SK-N-SH treated with all-trans-retinoic acid at 6 μM for 48 hours (cell line): Measurements from ENCODE around the gene KMT2D.

ENCODE experiments used
- ATAC-seq: fragments of 200-7000 bp; cut with Tn5 transposase; 3 replicates; pipeline ENCODE4 v1.9.1; 2020; ENCODE audit warnings: mild to moderate bottlenecking, moderate library complexity
- ARNTL ChIP-seq: fragments of 450-650 bp; formaldehyde crosslinking; IDR thresholded peaks from 2 replicates; pipeline ENCODE4 v1.5.0; 2020; ENCODE audit warnings: low read depth, mild to moderate bottlenecking, moderate library complexity, borderline replicate concordance
- BACH2 ChIP-seq: fragments of 250-450 bp; sonication (Bioruptor Pico); IDR thresholded peaks from 2 replicates; pipeline ENCODE4 v1.9.0; 2021; ENCODE audit warnings: mild to moderate bottlenecking, borderline replicate concordance
- CSDC2 ChIP-seq: fragments of 250-450 bp; sonication (Bioruptor Pico); IDR thresholded peaks from 2 replicates; pipeline ENCODE4 v1.5.0; 2020; ENCODE audit warnings: mild to moderate bottlenecking, moderate library complexity
- ESRRG ChIP-seq: fragments of 250-450 bp; sonication (Bioruptor Pico); IDR thresholded peaks from 2 replicates; pipeline ENCODE4 v1.6.1; 2021; ENCODE audit warnings: mild to moderate bottlenecking
- GLIS3 ChIP-seq: fragments of 250-450 bp; sonication (Bioruptor Pico); IDR thresholded peaks from 2 replicates; pipeline ENCODE4 v1.5.0; 2020; ENCODE audit warnings: mild to moderate bottlenecking, moderate library complexity
- ISL1 ChIP-seq: fragments of 250-450 bp; sonication (Bioruptor Pico); IDR thresholded peaks from 2 replicates; pipeline ENCODE4 v2.1.2; 2022; ENCODE audit warnings: mild to moderate bottlenecking, moderate library complexity
- OSR1 ChIP-seq: fragments of 250-450 bp; sonication (Bioruptor Pico); IDR thresholded peaks from 2 replicates; pipeline ENCODE4 v1.8.0; 2022; ENCODE audit warnings: moderate library complexity, mild to moderate bottlenecking, inconsistent platforms
- PATZ1 ChIP-seq: fragments of 250-450 bp; sonication (Bioruptor Pico); IDR thresholded peaks from 2 replicates; pipeline ENCODE4 v1.8.0; 2020; ENCODE audit warnings: mild to moderate bottlenecking, moderate library complexity, borderline replicate concordance
- POU6F1 ChIP-seq: fragments of 250-450 bp; sonication (Bioruptor Pico); IDR thresholded peaks from 2 replicates; pipeline ENCODE4 v1.8.0; 2021; ENCODE audit warnings: low read depth, mild to moderate bottlenecking, moderate library complexity, borderline replicate concordance
- PPARA ChIP-seq: fragments of 250-450 bp; sonication (Bioruptor Pico); IDR thresholded peaks from 2 replicates; pipeline ENCODE4 v1.5.0; 2020; ENCODE audit warnings: mild to moderate bottlenecking, borderline replicate concordance
- SNAI2 ChIP-seq: fragments of 250-450 bp; sonication (Bioruptor Pico); IDR thresholded peaks from 2 replicates; pipeline ENCODE4 v1.5.0; 2020; ENCODE audit warnings: mild to moderate bottlenecking, moderate library complexity
- TCF4 ChIP-seq: fragments of 250-450 bp; sonication (Bioruptor Pico); IDR thresholded peaks from 2 replicates; pipeline ENCODE4 v1.8.0; 2021; ENCODE audit warnings: mild to moderate bottlenecking, moderate library complexity, borderline replicate concordance
- TSHZ2 ChIP-seq: fragments of 250-450 bp; sonication (Bioruptor Pico); IDR thresholded peaks from 2 replicates; pipeline ENCODE4 v1.5.0; 2020; ENCODE audit warnings: mild to moderate bottlenecking, moderate library complexity
- ZC3H10 ChIP-seq: fragments of 250-450 bp; sonication (Bioruptor Pico); IDR thresholded peaks from 2 replicates; pipeline ENCODE4 v1.5.1; 2021; ENCODE audit warnings: mild to moderate bottlenecking, moderate library complexity
- ZFP30 ChIP-seq: fragments of 450-650 bp; formaldehyde crosslinking; IDR thresholded peaks from 2 replicates; pipeline ENCODE4 v1.5.0; 2022; ENCODE audit warnings: mild to moderate bottlenecking, moderate library complexity
- ZNF565 ChIP-seq: fragments of 450-650 bp; formaldehyde crosslinking; conservative IDR thresholded peaks from 2 replicates; pipeline ENCODE4 v1.5.0; 2020; ENCODE audit warnings: low read depth, mild to moderate bottlenecking, moderate library complexity
- ZNF70 ChIP-seq: fragments of 450-650 bp; formaldehyde crosslinking; IDR thresholded peaks from 2 replicates; pipeline ENCODE4 v1.5.0; 2020; ENCODE audit warnings: mild to moderate bottlenecking, moderate library complexity
- ZNF8 ChIP-seq: fragments of 450-650 bp; formaldehyde crosslinking; IDR thresholded peaks from 2 replicates; pipeline ENCODE4 v1.5.0; 2020; ENCODE audit warnings: mild to moderate bottlenecking, moderate library complexity

The KMT2D gene

GRCh38 chr12:49020441-49020840, 40.2 kb downstream of the KMT2D start:
- TF ChIP-seq SNAI2 (CRISPR knock-in tag), result no peak
- TF ChIP-seq ZNF8 (CRISPR knock-in tag), result no peak
- no peak for ATAC-seq

GRCh38 chr12:49019443-49020324, 40.9 kb downstream of the KMT2D start:
- peak; percentile 3; the same call in 2 of the 3 replicates for ATAC-seq
- TF ChIP-seq PATZ1 (CRISPR knock-in tag), result no peak; the same call in 1 of the 2 replicates
- TF ChIP-seq ISL1 (CRISPR knock-in tag), result no peak
- TF ChIP-seq TCF4 (CRISPR knock-in tag), result no peak
- TF ChIP-seq POU6F1 (CRISPR knock-in tag), result no peak
- no peak for TF ChIP-seq ZFP30 (CRISPR knock-in tag)
- TF ChIP-seq GLIS3 (CRISPR knock-in tag), result no peak

- peak; percentile 8; the same call in 2 of the 3 replicates for ATAC-seq
- TF ChIP-seq ISL1 (CRISPR knock-in tag) (no peak), PPARA (CRISPR knock-in tag) (no peak), ESRRG (CRISPR knock-in tag) (no peak), ARNTL (CRISPR knock-in tag) (no peak), ZFP30 (CRISPR knock-in tag) (no peak), TSHZ2 (CRISPR knock-in tag) (no peak), ZNF70 (CRISPR knock-in tag) (no peak), GLIS3 (CRISPR knock-in tag) (no peak), ZC3H10 (CRISPR knock-in tag) (no peak), OSR1 (CRISPR knock-in tag) (no peak), ZNF565 (CRISPR knock-in tag) (no peak), SNAI2 (CRISPR knock-in tag) (no peak), BACH2 (CRISPR knock-in tag) (no peak), POU6F1 (CRISPR knock-in tag) (no peak), PATZ1 (CRISPR knock-in tag) (no peak), CSDC2 (CRISPR knock-in tag) (no peak), ZNF8 (CRISPR knock-in tag) (no peak)
These were observed 41.5 kb downstream of the KMT2D start for GRCh38 chr12:49019120-49019430.
